GM21717 (cell line): ENCODE data around the gene DNASE1L2.
"Not testable (repeated sequence)": the region's sequence is repeated elsewhere in the genome, so short reads cannot be mapped to it uniquely, and the experiment has no call there.

Source experiments
- ATAC-seq: cut with Tn5 transposase; IDR thresholded peaks from one replicate; pipeline ENCODE4 v1.9.1; 2021; ENCODE audit warnings: mild to moderate bottlenecking, moderate library complexity; ENCODE audit not compliant: unreplicated experiment

The DNASE1L2 gene

DNA sequence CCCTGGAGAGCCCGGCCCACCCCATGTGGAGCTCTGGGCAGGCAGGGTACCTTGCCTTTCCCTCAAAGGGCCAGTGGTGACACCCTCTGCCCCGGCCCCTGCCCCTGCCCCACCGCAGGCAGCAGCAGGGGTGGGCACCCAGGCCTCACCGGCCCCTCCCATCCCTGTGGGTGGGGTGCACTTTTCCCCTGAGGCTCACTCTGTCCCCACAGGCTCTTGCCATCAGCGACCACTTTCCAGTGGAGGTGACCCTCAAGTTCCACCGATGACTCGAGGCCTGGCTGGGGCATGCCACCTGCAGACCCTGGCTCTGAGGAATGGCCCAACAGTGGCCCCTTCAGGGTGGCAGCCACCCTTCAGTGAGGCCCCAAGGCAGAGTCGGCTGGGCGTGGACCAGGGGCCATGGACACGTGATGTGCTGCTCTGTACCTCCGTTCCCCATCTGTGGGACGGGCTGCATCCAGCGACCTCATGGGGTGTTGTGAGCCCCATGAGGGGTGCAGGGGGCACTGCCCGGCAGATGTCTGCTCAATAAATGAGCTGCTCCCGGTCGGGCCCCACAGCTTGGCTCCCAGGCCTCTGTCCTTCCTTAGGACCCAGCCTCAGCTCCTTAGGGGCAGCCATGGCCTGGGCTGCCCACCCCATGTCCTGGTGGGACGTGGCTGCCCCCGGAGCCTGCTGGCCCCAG lies 2.0 kb downstream of the DNASE1L2 start:
- no peak for ATAC-seq

GRCh38 chr16:2238838-2239675 lies 2.8 kb downstream of the DNASE1L2 start:
- no peak for ATAC-seq

GRCh38 chr16:2240331-2240730 lies 4.1 kb downstream of the DNASE1L2 start:
- ATAC-seq, result not testable (repeated sequence)

- ATAC-seq, result no peak
These were observed 6.4 kb downstream of the DNASE1L2 start for GRCh38 chr16:2242598-2242997.

- ATAC-seq, result no peak
These were observed 6.8 kb downstream of the DNASE1L2 start for GRCh38 chr16:2243031-2243528.

- no peak for ATAC-seq
These were observed 7.5 kb downstream of the DNASE1L2 start for GRCh38 chr16:2243781-2244180.

- no peak for ATAC-seq
These were observed 8.1 kb downstream of the DNASE1L2 start for GRCh38 chr16:2244301-2244700.

GRCh38 chr16:2244926-2245795 lies 8.9 kb downstream of the DNASE1L2 start:
- ATAC-seq, result no peak

DNA sequence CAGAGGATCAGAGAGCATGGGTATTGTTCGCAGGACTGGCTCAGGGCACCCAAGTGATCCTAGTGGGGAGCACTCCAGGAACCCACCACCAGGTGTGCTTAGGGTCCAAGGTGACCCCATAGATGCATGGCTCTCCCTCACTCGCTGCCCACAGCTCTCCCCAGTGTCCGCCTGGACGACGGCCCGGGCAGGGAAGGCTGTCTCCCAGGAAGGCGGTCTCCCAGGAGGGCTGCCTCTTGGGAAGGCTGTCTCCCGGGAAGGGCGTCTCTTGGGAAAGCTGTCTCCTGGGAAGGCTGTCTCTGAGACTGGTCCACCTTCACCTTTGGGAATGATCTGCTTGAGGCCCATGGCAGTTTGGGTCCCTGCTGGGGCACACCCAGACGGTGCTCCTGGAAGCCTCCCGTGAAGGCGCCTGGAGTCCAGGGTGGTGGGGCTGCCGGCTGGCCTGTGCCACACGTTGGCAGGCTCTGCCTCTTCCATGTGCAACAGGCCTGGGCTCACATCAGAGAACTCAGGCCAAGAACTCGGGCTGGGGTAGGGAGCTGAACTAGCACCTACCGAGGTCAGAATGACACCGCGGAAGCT lies 10.1 kb downstream of the DNASE1L2 start:
- ATAC-seq, result no peak

- no peak for ATAC-seq
These were observed 14.5 kb downstream of the DNASE1L2 start for GRCh38 chr16:2250652-2251295.

- peak; percentile 75 for ATAC-seq
These were observed 15.3 kb downstream of the DNASE1L2 start, which contains the start of gene ECI1 for GRCh38 chr16:2251296-2252111. TSS of gene ECI1 (minus strand) at chr16:2251587. CDS start at chr16:2251566, 21 bp downstream.

DNA sequence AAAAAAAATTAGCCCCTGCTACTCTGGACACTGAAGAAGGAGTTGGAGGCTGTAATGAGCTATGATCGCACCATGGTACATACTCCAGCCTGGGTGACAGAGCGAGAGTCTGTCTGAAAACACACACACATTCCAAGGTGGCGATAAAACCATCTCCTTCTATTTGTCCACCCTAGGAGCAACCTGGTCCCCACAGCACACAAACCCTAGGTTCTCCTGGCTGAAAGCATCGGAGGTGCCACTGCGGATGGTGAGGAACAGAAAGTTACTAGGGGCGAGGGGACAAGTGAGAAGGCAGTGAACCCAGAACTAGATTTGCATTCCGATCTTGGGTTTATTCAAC lies 16.5 kb downstream of the DNASE1L2 start:
- ATAC-seq, result no peak

DNA sequence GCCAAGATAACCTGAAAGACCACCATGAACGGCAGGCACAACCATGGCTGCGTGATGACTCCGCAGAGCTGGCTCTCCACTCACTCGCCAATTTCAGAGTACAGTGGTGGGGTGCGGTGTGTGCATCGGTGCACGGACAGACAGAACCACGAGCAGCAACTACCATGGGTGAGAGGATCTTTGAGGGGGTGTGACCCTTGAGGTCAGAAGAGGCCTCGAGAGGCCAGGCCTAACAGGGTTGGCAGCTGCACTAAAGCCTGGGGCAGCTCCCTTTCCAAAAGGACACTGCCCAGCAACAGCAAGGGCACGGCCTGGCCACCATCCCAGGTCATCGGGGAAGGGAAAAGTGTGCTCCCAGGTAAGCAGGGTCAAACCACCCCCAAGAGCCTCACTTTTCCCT lies 17.0 kb downstream of the DNASE1L2 start:
- no peak for ATAC-seq

DNA sequence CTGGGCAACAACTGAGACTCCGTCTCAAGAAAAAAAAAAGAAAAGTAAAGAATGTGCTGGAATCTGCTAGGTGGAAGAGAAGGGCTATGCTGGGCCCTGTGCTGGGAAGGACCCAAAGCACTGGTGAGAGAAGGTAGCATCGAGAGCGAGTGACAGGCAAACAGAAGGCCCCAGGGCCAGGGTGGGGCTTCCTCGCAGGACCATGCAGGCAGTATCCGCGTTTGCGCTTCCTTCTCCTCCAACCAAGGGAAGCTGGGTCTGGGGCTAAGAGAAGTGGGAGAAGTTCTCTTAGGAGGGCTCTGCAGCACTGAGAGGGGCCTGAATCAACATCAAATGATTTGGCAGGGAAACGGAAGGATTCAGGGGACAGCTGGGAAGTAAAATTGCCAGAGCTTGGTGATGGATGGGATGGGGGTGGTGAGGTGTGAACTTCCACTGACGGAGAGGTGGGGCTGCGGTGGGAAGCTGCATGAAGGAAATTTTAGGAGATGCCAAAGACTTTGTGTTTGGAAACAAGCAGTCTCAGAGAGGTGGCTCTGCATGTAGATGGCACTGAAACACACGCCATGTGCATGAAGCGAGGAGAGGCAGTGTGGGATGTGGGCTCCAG lies 20.4 kb downstream of the DNASE1L2 start:
- ATAC-seq, result no peak

GRCh38 chr16:2257726-2258125 lies 21.5 kb downstream of the DNASE1L2 start:
- no peak for ATAC-seq

GRCh38 chr16:2258530-2258929 lies 22.3 kb downstream of the DNASE1L2 start:
- not testable (repeated sequence) for ATAC-seq

DNA sequence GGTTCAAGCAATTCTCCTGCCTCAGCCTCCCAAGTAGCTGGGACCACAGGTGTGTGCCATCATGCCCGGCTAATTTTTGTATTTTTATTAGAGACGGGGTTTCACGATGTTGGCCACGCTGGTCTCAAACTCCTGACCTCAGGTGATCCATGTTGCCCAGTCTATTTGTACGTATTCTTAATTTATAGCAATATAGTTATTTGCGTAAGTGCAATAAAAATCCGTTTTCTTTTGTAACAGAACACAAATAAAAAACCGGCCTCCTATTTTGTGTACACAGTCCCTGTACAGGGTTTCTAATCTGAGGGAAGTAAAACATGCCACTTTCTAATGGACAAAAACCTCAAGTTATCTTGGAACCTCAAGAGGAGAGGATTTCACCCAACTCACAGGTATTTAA lies 24.0 kb downstream of the DNASE1L2 start:
- no peak for ATAC-seq

DNA sequence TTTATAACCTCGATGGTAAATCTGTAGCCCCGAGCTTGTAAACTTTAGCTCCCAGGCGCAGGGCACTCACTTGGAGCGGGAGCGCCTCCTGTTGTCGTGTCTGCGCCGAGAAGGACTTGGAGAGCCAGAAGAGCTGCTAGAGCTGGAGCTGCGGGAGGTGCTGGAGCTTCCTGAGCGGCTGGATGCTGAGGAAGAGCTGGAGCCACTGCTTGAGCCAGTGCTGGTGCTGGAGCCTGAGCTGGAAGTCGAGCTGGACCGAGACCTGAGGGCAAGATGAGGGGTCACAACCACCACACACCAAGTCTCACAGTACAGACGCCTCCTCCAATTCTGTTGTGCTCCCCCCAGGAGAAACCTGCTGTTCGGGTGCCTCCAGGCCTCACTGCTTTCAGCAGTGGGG lies 26.8 kb downstream of the DNASE1L2 start:
- not testable (repeated sequence) for ATAC-seq

GRCh38 chr16:2266887-2267286 lies 30.6 kb downstream of the DNASE1L2 start:
- not testable (repeated sequence) for ATAC-seq
